HepG2 (cell line): ENCODE results near the gene SCGB3A1. TPM values are rescaled to one million over a fixed set of nuclear protein-coding genes. Genes with fewer than 3 reads are reported as not detected.

Source experiments
- ATAC-seq: fragments of 200-7000 bp; cut with Tn5 transposase; 3 replicates; pipeline ENCODE4 v1.9.1; 2020; ENCODE audit warnings: mild to moderate bottlenecking, moderate library complexity
- BruUV-seq: library from RNA; stranded (reverse); fragments of 400-500 nt; replicated peaks from 2 replicates; lab custom pipeline; 2021; lab: Mats Ljungman, UMichigan
- CTCF ChIA-PET: fragments of 300-600 bp; formaldehyde crosslinking; extraction: SDS; loops from one replicate; lab custom pipeline; 2021; ENCODE audit warnings: low total read pairs, inconsistent platforms, low intra/inter-chr PET ratio; lab: Yijun Ruan, JAX
- POLR2A ChIA-PET: fragments of 350-600 bp; sonication (Branson Sonifier 250); formaldehyde crosslinking; loops from one replicate; lab custom pipeline; 2020; ENCODE audit warnings: antibody characterized with exemption, inconsistent platforms; lab: Yijun Ruan, JAX
- DNase-seq: peaks from one replicate; pipeline ENCODE4 v3.0.0-alpha.2; 2015; ENCODE audit warnings: low spot score
- FAIRE-seq: peaks from 3 replicates; lab custom pipeline; 2011; peaks lifted over from hg19 to GRCh38; lab: Jason Lieb, UNC
- H2AFZ ChIP-seq: one replicate; pipeline ENCODE4 v1.6.1; 2011; ENCODE audit warnings: low read length, inconsistent platforms
- H3K27ac ChIP-seq: fragments of 300-600 bp; 3 replicates; pipeline ENCODE4 v1.8.0; 2011; ENCODE audit warnings: mixed run types, mild to moderate bottlenecking, mixed read lengths, low read length, inconsistent platforms; ENCODE audit not compliant: insufficient read depth; ENCODE audit errors: extremely low read length
- H3K27me3 ChIP-seq, 2 experiments: fragments of 200-600 bp in 1 of 2; 2 replicates in 1 of 2; 3 replicates in 1 of 2; pipeline versions ENCODE4 v1.6.0 to v1.8.0; 2011; ENCODE audit warnings: low read length in 2 of 2, mild to moderate bottlenecking in 2 of 2, moderate library complexity in 2 of 2, inconsistent platforms in 1 of 2; ENCODE audit not compliant: insufficient read depth in 2 of 2, control insufficient read depth in 1 of 2
- H3K36me3 ChIP-seq, 2 experiments: fragments of 200-600 bp in 1 of 2; replicated peaks in 1 of 2; 2 replicates in 1 of 2; 3 replicates in 1 of 2; pipeline versions ENCODE4 v1.5.1 to v1.8.0; 2011; ENCODE audit warnings: low read length in 2 of 2, inconsistent platforms in 1 of 2; ENCODE audit not compliant: insufficient read depth in 2 of 2, control insufficient read depth in 1 of 2
- H3K4me1 ChIP-seq: 2 replicates; pipeline ENCODE4 v1.5.1; 2012; ENCODE audit warnings: low read length, inconsistent platforms; ENCODE audit not compliant: insufficient read depth
- H3K4me2 ChIP-seq: 2 replicates; pipeline ENCODE4 v1.6.0; 2011; ENCODE audit warnings: low read depth, low read length, inconsistent platforms
- H3K4me3 ChIP-seq, 3 experiments: fragments of 200-600 bp in 1 of 3; sonication (generic), shearing (Covaris generic) in 1 of 3; replicated peaks in 1 of 3; 2 replicates each; pipeline ENCODE4 v1.5.1; 2011 to 2016; ENCODE audit warnings: low read length in 3 of 3, inconsistent platforms in 2 of 3, low read depth in 2 of 3, mild to moderate bottlenecking in 2 of 3, control low read depth in 1 of 3, mixed read lengths in 1 of 3; ENCODE audit not compliant: insufficient read depth in 1 of 3
- H3K79me2 ChIP-seq: one replicate; pipeline ENCODE4 v1.6.1; 2011; ENCODE audit warnings: low read length, inconsistent platforms; ENCODE audit not compliant: insufficient read depth
- H3K9ac ChIP-seq: 2 replicates; pipeline ENCODE4 v1.6.0; 2011; ENCODE audit warnings: mild to moderate bottlenecking, low read depth, low read length, inconsistent platforms; ENCODE audit not compliant: insufficient read depth
- H3K9me3 ChIP-seq: 2 replicates; pipeline ENCODE4 v1.5.1; 2012; ENCODE audit warnings: mild to moderate bottlenecking, low read length
- H4K20me1 ChIP-seq: 2 replicates; pipeline ENCODE4 v1.6.0; 2011; ENCODE audit warnings: inconsistent platforms, mild to moderate bottlenecking, low read length, moderate library complexity; ENCODE audit not compliant: insufficient read depth
- ATF1 ChIP-seq: IDR thresholded peaks from 2 replicates; pipeline ENCODE4 v1.6.1; 2016; ENCODE audit warnings: mild to moderate bottlenecking, control low read depth
- CENPT ChIP-seq: sonication (generic); formaldehyde crosslinking; IDR thresholded peaks from 2 replicates; pipeline ENCODE4 v1.8.0; 2022; ENCODE audit warnings: low read depth, mild to moderate bottlenecking, moderate library complexity, missing genetic modification reagents
- GMEB1 ChIP-seq: sonication (generic); formaldehyde crosslinking; IDR thresholded peaks from 2 replicates; pipeline ENCODE4 v1.5.1; 2020; ENCODE audit warnings: missing genetic modification reagents, mild to moderate bottlenecking, borderline replicate concordance
- IKZF4 ChIP-seq: sonication (generic); formaldehyde crosslinking; IDR thresholded peaks from 2 replicates; pipeline ENCODE4 v1.5.1; 2020; ENCODE audit warnings: borderline replicate concordance, mild to moderate bottlenecking, low read depth, missing genetic modification reagents; ENCODE audit errors: not compliant biosample characterization
- MED1 ChIP-seq: sonication (generic); formaldehyde crosslinking; IDR thresholded peaks from 2 replicates; pipeline ENCODE4 v1.4.0; 2020; ENCODE audit warnings: missing genetic modification reagents
- NFKB2 ChIP-seq: sonication (generic); formaldehyde crosslinking; IDR thresholded peaks from 2 replicates; pipeline ENCODE4 v1.4.0; 2020; ENCODE audit warnings: missing genetic modification reagents, borderline replicate concordance
- NR2F1 ChIP-seq, 2 experiments: fragments of 450-650 bp in 1 of 2; formaldehyde crosslinking in 1 of 2; IDR thresholded peaks; 2 replicates each; pipeline versions ENCODE4 v1.5.0 to v1.6.1; 2016 to 2020; ENCODE audit warnings: mild to moderate bottlenecking in 1 of 2, missing compliant biosample characterization in 1 of 2, missing genetic modification reagents in 1 of 2, moderate library complexity in 1 of 2
- SRSF1 ChIP-seq: fragments of 200-400 bp; formaldehyde crosslinking; optimal IDR thresholded peaks from 2 replicates; pipeline ENCODE3; 2017; ENCODE audit warnings: mild to moderate bottlenecking, low read depth, low read length, moderate library complexity
- SRSF4 ChIP-seq: fragments of 200-400 bp; formaldehyde crosslinking; IDR thresholded peaks from one replicate; pipeline ENCODE4 v1.6.1; 2018; ENCODE audit warnings: mild to moderate bottlenecking, low read depth, low read length, moderate library complexity; ENCODE audit not compliant: poor library complexity, severe bottlenecking
- STAT6 ChIP-seq: sonication (generic); formaldehyde crosslinking; IDR thresholded peaks from 2 replicates; pipeline ENCODE4 v1.4.0; 2020; ENCODE audit warnings: missing genetic modification reagents, mild to moderate bottlenecking, borderline replicate concordance
- ZC3H13 ChIP-seq: sonication (generic); formaldehyde crosslinking; IDR thresholded peaks from 2 replicates; pipeline ENCODE4 v1.8.1; 2023; ENCODE audit warnings: mild to moderate bottlenecking, missing genetic modification reagents, moderate library complexity
- ZNF251 ChIP-seq: sonication (generic); formaldehyde crosslinking; IDR thresholded peaks from 2 replicates; pipeline ENCODE4 v1.9.0; 2021; ENCODE audit warnings: mild to moderate bottlenecking, missing genetic modification reagents
- ZNF317 ChIP-seq: sonication (generic); formaldehyde crosslinking; IDR thresholded peaks from 2 replicates; pipeline ENCODE4 v1.5.0; 2020; ENCODE audit warnings: mild to moderate bottlenecking, missing genetic modification reagents
- ZNF576 ChIP-seq: sonication (generic); formaldehyde crosslinking; IDR thresholded peaks from 2 replicates; pipeline ENCODE4 v1.4.0; 2020; ENCODE audit warnings: mild to moderate bottlenecking, missing genetic modification reagents
- ZNF644 ChIP-seq: IDR thresholded peaks from 2 replicates; pipeline ENCODE4 v1.6.1; 2016; ENCODE audit warnings: low read depth
- ZNF670 ChIP-seq: sonication (generic); formaldehyde crosslinking; IDR thresholded peaks from 2 replicates; pipeline ENCODE4 v1.8.0; 2022; ENCODE audit warnings: mild to moderate bottlenecking, missing genetic modification reagents, borderline replicate concordance
- ZNF720 ChIP-seq: sonication (generic); formaldehyde crosslinking; IDR thresholded peaks from 2 replicates; pipeline ENCODE4 v1.4.0; 2020; ENCODE audit warnings: missing genetic modification reagents
- ZXDC ChIP-seq: sonication (generic); formaldehyde crosslinking; IDR thresholded peaks from 2 replicates; pipeline ENCODE4 v1.5.0; 2020; ENCODE audit warnings: mild to moderate bottlenecking, missing genetic modification reagents
- WGBS: methylation state at CpG from one replicate; pipeline ENCODE4 v1.1.6; 2017; ENCODE audit warnings: low lambda C conversion rate; 5-methylcytosine and 5-hydroxymethylcytosine counted together
- in situ Hi-C: cut with HindIII; loops from 2 replicates; pipeline ENCODE4 v1.10.0; 2017; ENCODE audit warnings: low pct_unique_long_range_greater_than_20kb; ENCODE audit not compliant: extremely low pct_ligation_motif_present
- intact Hi-C: fragments of 100-400 bp; cut with micrococcal nuclease; formaldehyde crosslinking; loops from one replicate; pipeline ENCODE4 v1.10.0; 2022; ENCODE audit not compliant: unreplicated experiment
- polyA plus RNA-seq, 8 experiments: library from polyadenylated mRNA; depleted of rRNA in 3 of 8; stranded (reverse) in 7 of 8; unstranded in 1 of 8; fragments of >200 nt; fragmentation: Illumina TruSeq in 4 of 8; extraction: Trizol in 4 of 8; gene quantifications; 2 replicates each; pipeline versions ENCODE4 v1.2.1 to v1.2.3, GENCODE V29; 2011 to 2016; ENCODE audit warnings: low read depth in 4 of 8, missing spikeins in 1 of 8, mixed read lengths in 1 of 8; ENCODE audit not compliant: insufficient read depth in 1 of 8
- total RNA-seq, 5 experiments: library from RNA; depleted of rRNA; stranded (reverse); fragments of >200 nt; fragmentation: Illumina TruSeq; extraction: Trizol; gene quantifications; 2 replicates each; pipeline ENCODE4 v1.2.3, GENCODE V29; 2016; ENCODE audit warnings: low read depth in 1 of 5

SCGB3A1 gene
- total and polyA plus RNA-seq, 2 of the 13 experiments (the other 11 are each of a cell fraction or from before 2014, with no cell fraction given): not detected

- no peak overlapping the region for H3K4me2 ChIP-seq
- in situ Hi-C loops: no loop called here
- H2AFZ ChIP-seq: no peak overlapping the region
- TF ChIP-seq IKZF4 (CRISPR knock-in tag): no peak
- no peak for TF ChIP-seq NFKB2
- no peak for TF ChIP-seq STAT6 (CRISPR knock-in tag)
- no peak for TF ChIP-seq ZNF576 (CRISPR knock-in tag)
- TF ChIP-seq ZNF720 (CRISPR knock-in tag): no peak
- TF ChIP-seq ATF1: no peak
- TF ChIP-seq SRSF1: no peak
- TF ChIP-seq CENPT (CRISPR knock-in tag): no peak
- TF ChIP-seq ZNF644 (CRISPR knock-in tag): no peak
- TF ChIP-seq SRSF4: no peak
- no peak for TF ChIP-seq MED1
- no peak for TF ChIP-seq ZNF251
- no peak for TF ChIP-seq ZC3H13 (CRISPR knock-in tag)
- TF ChIP-seq GMEB1: no peak
- TF ChIP-seq ZNF317 (CRISPR knock-in tag): no peak
- no peak for TF ChIP-seq ZNF670 (CRISPR knock-in tag)
- TF ChIP-seq ZXDC (CRISPR knock-in tag): no peak
- TF ChIP-seq NR2F1 (CRISPR knock-in tag; IDR thresholded peaks at IDR 0.05): no peak
- TF ChIP-seq, all 625 proteins: peak for 0
- BruUV-seq: no TSS peak
- DNase-seq (no peak), FAIRE-seq (no peak), ATAC-seq (no peak)
- H3K9ac ChIP-seq: no peak overlapping the region
- H3K79me2 ChIP-seq: peaks cover 11% of the 10 kb centered on the region
- peaks cover 8 to 45% of the 10 kb centered on the region in 2 experiments for H3K36me3 ChIP-seq
- H3K4me3 ChIP-seq: no peak overlapping the region
- ChIA-PET POLR2A (no interaction called here), CTCF (no interaction called here)
- H3K4me1 ChIP-seq: no peaks in the 10 kb centered on the region
- WGBS: over 99% methylated on average over 11 of the region's 11 CpGs
- H4K20me1 ChIP-seq: peaks cover 3% of the 10 kb centered on the region; the same call in 1 of the 2 replicates
- no peaks in the 10 kb centered on the region for H3K9me3 ChIP-seq
- H3K27me3 ChIP-seq: no peaks in the 10 kb centered on the region
- intact Hi-C loops: no loop called here
- H3K27ac ChIP-seq: no peak overlapping the region
Observed at GRCh38 chr5:180558232-180558631, 33.1 kb downstream of the SCGB3A1 start.
